Kidney capillary endothelial cell (primary cell): ENCODE measurements around the gene LRRC75A.
"Not testable (repeated sequence)": the region's sequence is repeated elsewhere in the genome, so short reads cannot be mapped to it uniquely, and the experiment has no call there.

Source experiments
- DNase-seq: peaks from one replicate; pipeline ENCODE4 v3.0.0-alpha.2; 2018; ENCODE audit warnings: low spot score

The LRRC75A gene

GRCh38 chr17:16430650-16431049 lies 61.3 kb downstream of the LRRC75A start:
- no peak for DNase-seq

GRCh38 chr17:16429083-16429482 lies 62.9 kb downstream of the LRRC75A start:
- DNase-seq, result no peak

GRCh38 chr17:16428098-16428882 lies 63.7 kb downstream of the LRRC75A start:
- DNase-seq, result no peak

- DNase-seq, result no peak
Observed at GRCh38 chr17:16427020-16427419, 65.0 kb downstream of the LRRC75A start.

- no peak for DNase-seq
Observed at GRCh38 chr17:16425698-16426659, 66.0 kb downstream of the LRRC75A start.

- DNase-seq, result no peak
Observed at GRCh38 chr17:16425202-16425601, 66.8 kb downstream of the LRRC75A start.

- DNase-seq, result no peak
Observed at GRCh38 chr17:16423226-16423872, 68.6 kb downstream of the LRRC75A start.

GRCh38 chr17:16422416-16422815 lies 69.6 kb downstream of the LRRC75A start:
- DNase-seq, result no peak

- DNase-seq, result no peak
Observed at GRCh38 chr17:16419929-16420271, 72.1 kb downstream of the LRRC75A start.

GRCh38 chr17:16419074-16419928 lies 72.7 kb downstream of the LRRC75A start:
- DNase-seq, result no peak

- no peak for DNase-seq
Observed at GRCh38 chr17:16418685-16419068, 73.3 kb downstream of the LRRC75A start.

- DNase-seq, result no peak
Observed at GRCh38 chr17:16417896-16418684, 73.9 kb downstream of the LRRC75A start.

GRCh38 chr17:16417399-16417798 lies 74.6 kb downstream of the LRRC75A start:
- no peak for DNase-seq

GRCh38 chr17:16415031-16415924 lies 76.7 kb downstream of the LRRC75A start, which contains the start of gene TRPV2:
Gene TRPV2 (plus strand): TSS chr17:16415571. CDS start chr17:16417669, 2,098 bp downstream.
- DNase-seq, result no peak

GRCh38 chr17:16407911-16408588 lies 83.9 kb downstream of the LRRC75A start:
- no peak for DNase-seq

GRCh38 chr17:16406742-16407674 lies 85.0 kb downstream of the LRRC75A start:
- no peak for DNase-seq

- DNase-seq, result not testable (repeated sequence)
Observed at GRCh38 chr17:16403847-16404246, 88.1 kb downstream of the LRRC75A start.
